Measurements from ENCODE around the gene CROT.

CROT gene

GRCh38 chr7:87416682-87417587 lies 71.5 kb downstream of the CROT start:
- DNase-seq, result peak; percentile 41

- DNase-seq, result no peak
Measured at GRCh38 chr7:87420173-87420572, 74.7 kb downstream of the CROT start.

DNA sequence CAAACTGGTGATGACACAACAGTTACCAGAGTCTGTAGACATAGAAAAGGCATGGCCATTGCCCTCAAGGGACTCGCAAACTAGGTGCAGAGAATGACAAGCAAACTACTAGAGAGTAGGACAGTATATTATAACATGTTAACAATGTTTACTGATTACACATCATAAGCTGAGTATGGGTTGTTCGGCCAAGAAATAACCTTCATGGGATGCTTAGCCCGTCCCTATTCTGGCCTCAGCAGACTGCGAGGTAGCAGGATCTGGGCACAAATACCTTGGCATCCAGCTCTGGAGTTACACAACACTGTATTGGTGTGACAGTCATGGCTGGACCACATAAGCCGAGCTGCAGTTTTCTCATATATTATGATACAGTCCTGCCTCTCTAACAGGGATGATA lies 78.6 kb downstream of the CROT start:
- DNase-seq, result no peak

GRCh38 chr7:87426160-87426559 lies 80.7 kb downstream of the CROT start:
- DNase-seq, result no peak

GRCh38 chr7:87427288-87427687 lies 81.8 kb downstream of the CROT start:
- DNase-seq, result no peak

- no peak for DNase-seq
Measured at GRCh38 chr7:87432536-87432935, 87.1 kb downstream of the CROT start.

GRCh38 chr7:87435546-87435945 lies 90.1 kb downstream of the CROT start:
- DNase-seq, result no peak

GRCh38 chr7:87445897-87446296 lies 100.4 kb downstream of the CROT start:
- DNase-seq, result no peak

DNA sequence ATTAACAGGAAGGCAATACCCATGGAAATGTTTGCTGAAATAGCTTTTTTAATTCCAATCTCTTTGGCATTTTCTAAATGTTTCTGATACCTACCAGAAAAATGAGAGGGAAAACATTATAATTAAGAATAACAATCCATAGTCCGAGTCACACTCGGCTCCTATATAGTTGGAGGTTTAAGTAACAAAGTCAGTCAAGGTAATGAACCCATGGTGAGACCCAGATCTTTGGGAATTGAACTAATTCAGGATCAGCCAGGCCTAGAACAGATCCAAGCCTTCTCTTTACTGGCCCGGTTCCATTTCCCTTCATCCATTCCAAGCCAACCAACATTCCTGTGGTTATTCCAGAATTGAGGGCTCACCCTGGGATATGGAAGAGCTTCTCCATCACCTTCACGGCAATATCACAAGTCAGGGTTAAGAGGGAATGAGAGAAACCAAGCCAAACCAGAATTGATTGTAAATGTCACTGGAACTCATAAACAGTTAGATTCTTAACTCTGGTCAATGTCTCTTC lies 101.7 kb downstream of the CROT start:
- no peak for DNase-seq

DNA sequence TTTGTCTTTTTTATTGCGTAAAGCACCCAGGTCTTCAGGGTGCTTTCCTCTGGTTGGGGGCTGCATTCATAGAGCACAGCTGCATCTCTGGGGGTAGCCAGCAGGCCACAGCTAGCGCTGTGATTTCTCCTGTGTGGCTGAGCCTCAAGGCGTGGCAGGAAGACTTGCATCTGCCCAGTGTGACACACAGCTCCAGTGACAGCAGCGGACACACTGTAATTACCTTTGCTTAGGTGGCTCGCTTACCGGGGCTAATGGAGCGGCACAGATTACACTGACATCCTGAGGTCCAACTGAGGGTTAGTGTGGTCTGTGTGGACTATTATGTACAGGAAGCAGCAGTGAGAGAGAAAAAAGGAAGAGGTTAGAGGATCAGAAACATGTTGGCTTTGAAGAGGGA lies 102.9 kb downstream of the CROT start:
- DNase-seq, result no peak
